IMR-90 (cell line): ENCODE results near the gene F11. TPM values are rescaled to one million over a fixed set of nuclear protein-coding genes. Genes with fewer than 3 reads are reported as not detected.
A peak's percentile ranks its signal among the peaks of the same experiment; 100 is the strongest.

Experiments used
- ATAC-seq: fragments of 200-7000 bp; cut with Tn5 transposase; 2 replicates; pipeline ENCODE4 v1.9.1; 2020; ENCODE audit warnings: low read depth, mild to moderate bottlenecking, moderate library complexity
- BruUV-seq: library from RNA; stranded (reverse); fragments of 400-500 nt; replicated peaks from 2 replicates; lab custom pipeline; 2021; lab: Mats Ljungman, UMichigan
- CTCF ChIA-PET: fragments of 300-600 bp; formaldehyde crosslinking; extraction: SDS; loops from one replicate; lab custom pipeline; 2021; ENCODE audit warnings: antibody characterized with exemption; lab: Yijun Ruan, JAX
- POLR2A ChIA-PET: fragments of 300-600 bp; sonication (Branson Sonifier 250); formaldehyde crosslinking; loops from one replicate; lab custom pipeline; 2022; ENCODE audit warnings: antibody characterized with exemption; ENCODE audit not compliant: unreplicated experiment; lab: Charles Lee
- DNase-seq: peaks from one replicate; pipeline ENCODE4 v3.0.0; 2013
- H2AFZ ChIP-seq: replicated peaks from 2 replicates; pipeline ENCODE3; 2013; ENCODE audit warnings: low read length, mild to moderate bottlenecking; ENCODE audit not compliant: poor library complexity
- H2AK5ac ChIP-seq: 2 replicates; pipeline ENCODE4 v1.6.1; 2013; ENCODE audit warnings: low read depth, low read length, inconsistent platforms
- H2AK9ac ChIP-seq: replicated peaks from 2 replicates; pipeline ENCODE3; 2013; ENCODE audit warnings: mild to moderate bottlenecking, low read depth, low read length, moderate library complexity; ENCODE audit not compliant: poor library complexity
- H2BK120ac ChIP-seq: 2 replicates; pipeline ENCODE4 v1.6.1; 2013; ENCODE audit warnings: low read depth, low read length, inconsistent platforms
- H2BK15ac ChIP-seq: 3 replicates; pipeline ENCODE4 v1.6.1; 2013; ENCODE audit warnings: low read depth, low read length, inconsistent platforms
- H2BK20ac ChIP-seq: 2 replicates; pipeline ENCODE4 v1.6.1; 2013; ENCODE audit warnings: low read depth, mild to moderate bottlenecking, inconsistent platforms, low read length, moderate library complexity
- H2BK5ac ChIP-seq: 2 replicates; pipeline ENCODE4 v1.6.1; 2013; ENCODE audit warnings: mild to moderate bottlenecking, low read depth, low read length, inconsistent platforms; ENCODE audit not compliant: poor library complexity, severe bottlenecking
- H3K14ac ChIP-seq: replicated peaks from 2 replicates; pipeline ENCODE4 v1.6.1; 2013; ENCODE audit warnings: low read depth, low read length, inconsistent platforms
- H3K18ac ChIP-seq: 2 replicates; pipeline ENCODE4 v1.6.1; 2013; ENCODE audit warnings: low read depth, low read length, control low read depth
- H3K23ac ChIP-seq: 2 replicates; pipeline ENCODE4 v1.6.1; 2013; ENCODE audit warnings: low read depth, low read length, inconsistent platforms
- H3K27ac ChIP-seq: 2 replicates; pipeline ENCODE4 v1.5.1; 2013; ENCODE audit warnings: mild to moderate bottlenecking, control low read depth, low read length; ENCODE audit not compliant: insufficient read depth
- H3K27me3 ChIP-seq: 2 replicates; pipeline ENCODE4 v1.6.1; 2013; ENCODE audit warnings: low read length; ENCODE audit not compliant: control insufficient read depth, insufficient read depth
- H3K36me3 ChIP-seq: 2 replicates; pipeline ENCODE4 v1.6.1; 2013; ENCODE audit warnings: low read length, mixed read lengths; ENCODE audit not compliant: control insufficient read depth, insufficient read depth
- H3K4ac ChIP-seq: 2 replicates; pipeline ENCODE4 v1.6.1; 2013; ENCODE audit warnings: low read depth, low read length, inconsistent platforms
- H3K4me1 ChIP-seq: 2 replicates; pipeline ENCODE4 v1.6.1; 2013; ENCODE audit warnings: low read length, mixed read lengths; ENCODE audit not compliant: control insufficient read depth, insufficient read depth
- H3K4me2 ChIP-seq: 2 replicates; pipeline ENCODE4 v1.6.1; 2013; ENCODE audit warnings: low read depth, mild to moderate bottlenecking, control low read depth, low read length, moderate library complexity
- H3K4me3 ChIP-seq: 2 replicates; pipeline ENCODE4 v1.5.1; 2013; ENCODE audit warnings: low read depth, mild to moderate bottlenecking, control low read depth, low read length, moderate library complexity; ENCODE audit not compliant: insufficient read depth
- H3K56ac ChIP-seq: 2 replicates; pipeline ENCODE4 v1.6.1; 2013; ENCODE audit warnings: low read length, inconsistent platforms; ENCODE audit not compliant: insufficient read depth; ENCODE audit errors: extremely low read depth
- H3K79me1 ChIP-seq, 2 experiments: 2 replicates each; pipeline ENCODE4 v1.6.1; 2013; ENCODE audit warnings: low read length in 2 of 2, inconsistent platforms in 1 of 2, low read depth in 1 of 2
- H3K9ac ChIP-seq: 2 replicates; pipeline ENCODE4 v1.6.1; 2013; ENCODE audit warnings: low read depth, low read length, control low read depth
- H3K9me1 ChIP-seq: 2 replicates; pipeline ENCODE4 v1.6.1; 2013; ENCODE audit warnings: low read length, inconsistent platforms; ENCODE audit not compliant: insufficient read depth
- H3K9me3 ChIP-seq: 2 replicates; pipeline ENCODE4 v1.6.1; 2013; ENCODE audit warnings: low read length; ENCODE audit not compliant: control insufficient read depth, insufficient read depth
- H4K20me1 ChIP-seq: 2 replicates; pipeline ENCODE4 v1.6.1; 2013; ENCODE audit warnings: low read length, inconsistent platforms; ENCODE audit not compliant: insufficient read depth
- H4K5ac ChIP-seq: 2 replicates; pipeline ENCODE4 v1.6.1; 2013; ENCODE audit warnings: mild to moderate bottlenecking, low read depth, low read length, control low read depth
- H4K8ac ChIP-seq, 2 experiments: 2 replicates each; pipeline ENCODE4 v1.6.1; 2013; ENCODE audit warnings: low read depth in 2 of 2, low read length in 2 of 2, control low read depth in 1 of 2, inconsistent platforms in 1 of 2
- H4K91ac ChIP-seq: 2 replicates; pipeline ENCODE4 v1.6.1; 2013; ENCODE audit warnings: low read depth, low read length, inconsistent platforms; ENCODE audit not compliant: insufficient read depth
- BHLHE40 ChIP-seq: fragments of 150-350 bp; IDR thresholded peaks from 2 replicates; pipeline ENCODE4 v1.6.1; 2016; ENCODE audit warnings: mild to moderate bottlenecking, low read depth, low read length
- CHD1 ChIP-seq: IDR thresholded peaks from 2 replicates; pipeline ENCODE4 v1.6.1; 2012; ENCODE audit warnings: low read depth, low read length, improper control_type of control experiment
- ELK1 ChIP-seq: fragments of 150-350 bp; IDR thresholded peaks from 2 replicates; pipeline ENCODE4 v1.6.1; 2016; ENCODE audit warnings: low read depth, mild to moderate bottlenecking, low read length, moderate library complexity, borderline replicate concordance
- FOS ChIP-seq: fragments of 150-350 bp; IDR thresholded peaks from 2 replicates; pipeline ENCODE4 v1.6.1; 2016; ENCODE audit warnings: low read depth, low read length
- MAFK ChIP-seq: IDR thresholded peaks from 2 replicates; pipeline ENCODE4 v1.6.1; 2012; ENCODE audit warnings: low read depth, low read length, improper control_type of control experiment
- MAZ ChIP-seq: IDR thresholded peaks from 2 replicates; pipeline ENCODE4 v1.6.1; 2012; ENCODE audit warnings: low read depth, mild to moderate bottlenecking, low read length, improper control_type of control experiment, moderate library complexity, borderline replicate concordance
- MXI1 ChIP-seq: IDR thresholded peaks from 2 replicates; pipeline ENCODE4 v1.6.1; 2012; ENCODE audit warnings: low read depth, mild to moderate bottlenecking, low read length, moderate library complexity, borderline replicate concordance
- POLR2A ChIP-seq: IDR thresholded peaks from 2 replicates; pipeline ENCODE4 v1.6.1; 2012; ENCODE audit warnings: mild to moderate bottlenecking, low read depth, low read length
- RCOR1 ChIP-seq: IDR thresholded peaks from 2 replicates; pipeline ENCODE4 v1.6.1; 2012; ENCODE audit warnings: mild to moderate bottlenecking, low read length, improper control_type of control experiment; ENCODE audit not compliant: insufficient replicate concordance
- RFX5 ChIP-seq: IDR thresholded peaks from 2 replicates; pipeline ENCODE4 v1.8.0; 2012; ENCODE audit warnings: low read depth, mild to moderate bottlenecking, low read length, moderate library complexity
- SMC3 ChIP-seq: fragments of 150-350 bp; IDR thresholded peaks from 2 replicates; pipeline ENCODE4 v1.6.1; 2016; ENCODE audit warnings: low read depth, mild to moderate bottlenecking, antibody characterized with exemption, low read length, moderate library complexity
- WGBS, 2 experiments: methylation state at CpG; one replicate each; pipeline versions ENCODE4 v1.1.5 to v1.1.7; 2013; ENCODE audit warnings: missing lambda C conversion rate in 2 of 2; ENCODE audit not compliant: insufficient read length in 1 of 2; ENCODE audit errors: extremely low coverage in 2 of 2; 5-methylcytosine and 5-hydroxymethylcytosine counted together
- dilution Hi-C: fragments of 300-500 bp; cut with HindIII; formaldehyde crosslinking; loops from one replicate; pipeline ENCODE4 v1.14.3; 2018; ENCODE audit warnings: low sequenced_read_pairs; ENCODE audit not compliant: unreplicated experiment
- in situ Hi-C: fragments of 300-500 bp; cut with MboI; formaldehyde crosslinking; loops from 3 replicates; pipeline ENCODE4 v1.14.3; 2019; ENCODE audit warnings: low sequenced_read_pairs, inconsistent platforms, mixed read lengths
- intact Hi-C: fragments of 100-400 bp; cut with micrococcal nuclease; formaldehyde crosslinking; loops from 2 replicates; pipeline ENCODE4 v1.10.0; 2022
- polyA plus RNA-seq, 3 experiments: library from polyadenylated mRNA; depleted of rRNA; stranded (reverse); fragments of >200 nt; gene quantifications; 2 replicates each; pipeline ENCODE4 v1.2.3, GENCODE V29; 2012; ENCODE audit warnings: low replicate concordance in 1 of 3
- total RNA-seq: library from RNA; depleted of rRNA; stranded (reverse); fragments of >200 nt; gene quantifications from 2 replicates; pipeline ENCODE4 v1.2.3, GENCODE V29; 2012
- TF ChIP-seq, protein P1 (sequence below): conservative IDR thresholded peaks from 2 replicates; pipeline ENCODE4 v1.5.1; 2012; ENCODE audit warnings: mild to moderate bottlenecking, low read depth, low read length, improper control_type of control experiment
- TF ChIP-seq, protein P2 (sequence below): fragments of 150-350 bp; IDR thresholded peaks from 2 replicates; pipeline ENCODE4 v1.6.1; 2017; ENCODE audit warnings: mild to moderate bottlenecking, antibody characterized with exemption, low read length, low read depth

F11 gene
- total and polyA plus RNA-seq, 2 of the 4 experiments (the other 2 are of a cell fraction), result not detected

DNA sequence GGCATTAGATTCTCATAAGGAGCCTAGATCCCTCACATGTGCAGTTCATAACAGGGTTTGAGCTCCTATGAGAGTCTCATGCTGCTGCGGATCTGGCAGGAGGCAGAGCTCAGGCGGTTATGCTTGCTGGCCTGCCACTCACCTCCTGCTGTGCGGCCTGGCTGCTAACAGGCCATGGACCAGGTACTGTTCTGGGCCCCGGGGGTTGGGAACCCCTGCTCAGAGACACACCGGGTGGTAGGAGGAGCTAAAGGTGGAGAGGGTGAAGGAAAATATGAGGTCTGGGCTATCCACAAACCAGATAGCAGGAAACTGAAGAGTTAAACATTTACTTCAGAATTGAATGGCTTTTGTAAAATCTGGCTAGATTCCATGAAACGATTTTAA, 5.9 kb upstream of the F11 start:
- peaks cover 4% of the 10 kb centered on the region; the same call in 1 of the 2 replicates for H3K9me1 ChIP-seq
- no peak overlapping the region for H2AFZ ChIP-seq
- H2BK5ac ChIP-seq, result no peak overlapping the region
- intact Hi-C loops (no loop called here), dilution Hi-C loops (no loop called here), in situ Hi-C loops (no loop called here)
- no peak overlapping the region for H3K4ac ChIP-seq
- WGBS, 2 experiments, result 83% methylated on average over 2 of the region's 6 CpGs; no CpG with 5 or more reads in 1 of the 2 experiments
- no peak overlapping the region for H2BK15ac ChIP-seq
- H3K56ac ChIP-seq, result no peak overlapping the region
- no peaks in the 10 kb centered on the region for H4K20me1 ChIP-seq
- peak overlapping the region; percentile 32; the same call in 1 of the 2 replicates for H2BK120ac ChIP-seq
- POLR2A ChIA-PET, result no interaction called here
- H3K9me3 ChIP-seq, result no peaks in the 10 kb centered on the region
- H4K91ac ChIP-seq, result no peak overlapping the region
- no peak overlapping the region for H2AK5ac ChIP-seq
- peaks cover 5% of the 10 kb centered on the region; the same call in 1 of the 2 replicates for H3K4me1 ChIP-seq
- H3K4me2 ChIP-seq, result no peak overlapping the region
- CTCF ChIA-PET, result no interaction called here
- H2BK20ac ChIP-seq, result no peak overlapping the region
- DNase-seq, result no peak
- H3K4me3 ChIP-seq, result no peak overlapping the region
- H3K14ac ChIP-seq, result no peak overlapping the region
- TF ChIP-seq ELK1 (no peak), POLR2A (no peak), MAFK (no peak), MXI1 (no peak), SMC3 (no peak), BHLHE40 (no peak), CHD1 (no peak), MAZ (no peak), RCOR1 (no peak), RFX5 (no peak), FOS (no peak)
- TF ChIP-seq, protein P1, sequence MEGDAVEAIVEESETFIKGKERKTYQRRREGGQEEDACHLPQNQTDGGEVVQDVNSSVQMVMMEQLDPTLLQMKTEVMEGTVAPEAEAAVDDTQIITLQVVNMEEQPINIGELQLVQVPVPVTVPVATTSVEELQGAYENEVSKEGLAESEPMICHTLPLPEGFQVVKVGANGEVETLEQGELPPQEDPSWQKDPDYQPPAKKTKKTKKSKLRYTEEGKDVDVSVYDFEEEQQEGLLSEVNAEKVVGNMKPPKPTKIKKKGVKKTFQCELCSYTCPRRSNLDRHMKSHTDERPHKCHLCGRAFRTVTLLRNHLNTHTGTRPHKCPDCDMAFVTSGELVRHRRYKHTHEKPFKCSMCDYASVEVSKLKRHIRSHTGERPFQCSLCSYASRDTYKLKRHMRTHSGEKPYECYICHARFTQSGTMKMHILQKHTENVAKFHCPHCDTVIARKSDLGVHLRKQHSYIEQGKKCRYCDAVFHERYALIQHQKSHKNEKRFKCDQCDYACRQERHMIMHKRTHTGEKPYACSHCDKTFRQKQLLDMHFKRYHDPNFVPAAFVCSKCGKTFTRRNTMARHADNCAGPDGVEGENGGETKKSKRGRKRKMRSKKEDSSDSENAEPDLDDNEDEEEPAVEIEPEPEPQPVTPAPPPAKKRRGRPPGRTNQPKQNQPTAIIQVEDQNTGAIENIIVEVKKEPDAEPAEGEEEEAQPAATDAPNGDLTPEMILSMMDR, result no peak
- TF ChIP-seq, protein P2, sequence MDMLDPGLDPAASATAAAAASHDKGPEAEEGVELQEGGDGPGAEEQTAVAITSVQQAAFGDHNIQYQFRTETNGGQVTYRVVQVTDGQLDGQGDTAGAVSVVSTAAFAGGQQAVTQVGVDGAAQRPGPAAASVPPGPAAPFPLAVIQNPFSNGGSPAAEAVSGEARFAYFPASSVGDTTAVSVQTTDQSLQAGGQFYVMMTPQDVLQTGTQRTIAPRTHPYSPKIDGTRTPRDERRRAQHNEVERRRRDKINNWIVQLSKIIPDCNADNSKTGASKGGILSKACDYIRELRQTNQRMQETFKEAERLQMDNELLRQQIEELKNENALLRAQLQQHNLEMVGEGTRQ, result no peak
- ATAC-seq, result peak; percentile 43
- peak overlapping the region; percentile 68; the same call in 1 of the 2 replicates for H3K18ac ChIP-seq
- no peak overlapping the region for H4K5ac ChIP-seq
- BruUV-seq, result no TSS peak
- H2AK9ac ChIP-seq, result no peak overlapping the region
- peak overlapping the region; percentile 54; the same call in 1 of the 2 replicates for H3K27ac ChIP-seq
- H3K36me3 ChIP-seq, result no peaks in the 10 kb centered on the region
- H3K79me1 ChIP-seq, result no peaks in the 10 kb centered on the region
- no peaks in the 10 kb centered on the region for H3K27me3 ChIP-seq
- no peak overlapping the region for H3K9ac ChIP-seq
- H4K8ac ChIP-seq, result no peak overlapping the region
- H3K23ac ChIP-seq, result no peak overlapping the region
